ENCODE data around the gene FKBP1A.

DNA sequence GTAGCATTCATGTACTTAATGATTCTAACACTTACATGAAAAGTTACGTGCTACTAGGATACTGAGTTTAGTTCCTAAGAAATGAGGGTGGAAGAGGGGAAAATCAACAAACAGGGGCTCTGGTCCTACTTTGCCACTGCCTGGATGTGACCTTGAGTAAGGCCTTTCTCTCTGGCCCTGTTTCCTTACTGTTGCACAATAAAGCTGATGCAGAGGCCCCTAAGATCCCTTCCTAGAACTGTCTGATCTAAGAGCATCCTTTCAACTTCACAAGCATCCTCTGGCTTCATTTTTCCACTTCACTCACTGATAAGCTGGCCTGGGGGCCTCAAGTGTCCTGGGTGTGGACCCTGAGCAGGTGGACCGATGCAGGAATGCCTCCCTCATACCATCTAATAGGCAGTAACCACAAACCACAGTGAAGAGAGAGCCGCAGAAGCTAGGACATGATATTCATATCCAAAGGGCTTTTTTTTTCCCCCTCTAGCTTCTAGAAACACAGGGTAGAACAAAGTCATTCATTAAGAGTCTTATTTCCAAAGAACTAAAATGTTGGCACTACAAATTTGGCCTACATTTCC is 21.6 kb downstream of the FKBP1A start:
- TF ChIP-seq CTCF (IDR thresholded peaks at IDR 0.05): no peak
- no peak for TF ChIP-seq EP300 (IDR thresholded peaks at IDR 0.05)
- no peak for TF ChIP-seq POLR2AphosphoS5 (IDR thresholded peaks at IDR 0.05)
- no peak for TF ChIP-seq POLR2A (IDR thresholded peaks at IDR 0.05)

Measured in sigmoid colon (tissue), 4 donors.